Naive B cell (primary cell): ENCODE data around the gene SNX1. TPM values are rescaled to one million over a fixed set of nuclear protein-coding genes. Genes with fewer than 3 reads are reported as not detected.
"Not testable (repeated sequence)": the region's sequence is repeated elsewhere in the genome, so short reads cannot be mapped to it uniquely, and the experiment has no call there.

Experiments used
- ATAC-seq, 2 donors: fragments of 150-1000 bp; cut with Tn5 transposase; 2 replicates each; pipeline ENCODE4 v1.10.0; 2021; ENCODE audit warnings: low read depth in 2 of 2, mild to moderate bottlenecking in 2 of 2, moderate library complexity in 2 of 2
- DNase-seq: peaks from one replicate; pipeline ENCODE4 v3.0.0; 2022
- H3K27ac Mint-ChIP-seq, 6 donors: one replicate each; pipeline ENCODE4 v1.8.0; 2020 to 2022; ENCODE audit warnings: mild to moderate bottlenecking in 6 of 6, mixed read lengths in 6 of 6, moderate library complexity in 5 of 6, inconsistent platforms in 2 of 6
- H3K27me3 Mint-ChIP-seq, 3 donors: one replicate each; pipeline ENCODE4 v1.8.0; 2021 to 2022; ENCODE audit warnings: mixed read lengths in 3 of 3, mild to moderate bottlenecking in 1 of 3
- H3K36me3 Mint-ChIP-seq, 2 donors: one replicate each; pipeline ENCODE4 v1.8.0; 2020 to 2022; ENCODE audit warnings: mixed read lengths in 2 of 2, inconsistent platforms in 1 of 2, mild to moderate bottlenecking in 1 of 2
- H3K4me1 Mint-ChIP-seq, 3 donors: one replicate each; pipeline ENCODE4 v1.8.0; 2020 to 2022; ENCODE audit warnings: mixed read lengths in 3 of 3, inconsistent platforms in 1 of 3, mild to moderate bottlenecking in 1 of 3, moderate library complexity in 1 of 3
- H3K4me3 Mint-ChIP-seq, 8 donors: one replicate each; pipeline ENCODE4 v1.8.0; 2020 to 2022; ENCODE audit warnings: mild to moderate bottlenecking in 8 of 8, mixed read lengths in 8 of 8, moderate library complexity in 8 of 8, inconsistent platforms in 2 of 8
- H3K9me3 Mint-ChIP-seq, 7 donors: one replicate each; pipeline ENCODE4 v1.8.0; 2020 to 2022; ENCODE audit warnings: mixed read lengths in 7 of 7, mild to moderate bottlenecking in 5 of 7, inconsistent platforms in 2 of 7, moderate library complexity in 1 of 7
- polyA plus RNA-seq, 6 donors: library from polyadenylated mRNA; unstranded; fragments of 300-500 nt; fragmentation: Illumina TruSeq; gene quantifications; one replicate each; pipeline ENCODE4 v1.2.3, GENCODE V29; 2021; ENCODE audit warnings: low read depth in 6 of 6

The SNX1 gene
- 100 to 1,000 TPM in 2 of 6 donors, 10 to 100 TPM in 4; 56.3 to 109 (median 78.0) TPM for polyA plus RNA-seq

GRCh38 chr15:64095795-64096667, at the start of gene SNX1:
SNX1 (plus strand) TSS chr15:64095982; CDS start chr15:64096014, 32 bp downstream.
- H3K27ac Mint-ChIP-seq: peak within 1 kb of the TSS; percentile 98 to 100 (median 99)
- no peaks in the 10 kb centered on the region for H3K27me3 Mint-ChIP-seq
- no peaks in the 10 kb centered on the region for H3K9me3 Mint-ChIP-seq
- H3K4me3 Mint-ChIP-seq: peak within 1 kb of the TSS; percentile 97 to 100 (median 99)
- H3K4me1 Mint-ChIP-seq: peaks cover 51 to 86% (median 72%) of the 10 kb centered on the region in 3 donors
- peak; percentile 65 to 69 for ATAC-seq
- DNase-seq: peak; percentile 94
- H3K36me3 Mint-ChIP-seq: no peaks in the 10 kb centered on the region

GRCh38 chr15:64046421-64047153, 49.2 kb upstream of the SNX1 start, which contains the start of gene DAPK2:
DAPK2 (minus strand) TSS chr15:64046485; CDS start chr15:64040261, 6,224 bp downstream.
- Mint-ChIP-seq H3K27me3 (peaks cover 0 to 4% (median 3%) of the 10 kb centered on the region in 3 donors), H3K4me1 (peaks cover 55 to 71% (median 63%) of the 10 kb centered on the region in 3 donors), H3K27ac (peak within 1 kb of the TSS; percentile 16 to 82 (median 70)), H3K36me3 (no peaks in the 10 kb centered on the region), H3K9me3 (peaks cover 0 to 4% (median 0%) of the 10 kb centered on the region in 7 donors), H3K4me3 (peak within 1 kb of the TSS; percentile 66 to 90 (median 82))
- DNase-seq (peak; percentile 37), ATAC-seq (peak; percentile 36 to 38)

- Mint-ChIP-seq H3K36me3 (no peaks in the 10 kb centered on the region), H3K27ac (peak overlapping the region in 4 of 6 donors; percentile 1 to 90 (median 10)), H3K27me3 (peaks cover 0 to 7% (median 4%) of the 10 kb centered on the region in 3 donors), H3K4me3 (peak overlapping the region in 7 of 8 donors; percentile 18 to 80 (median 49)), H3K9me3 (peaks cover 0 to 4% (median 0%) of the 10 kb centered on the region in 7 donors), H3K4me1 (peaks cover 52 to 58% (median 54%) of the 10 kb centered on the region in 3 donors)
- DNase-seq: peak; percentile 36
- peak; percentile 52 to 60 for ATAC-seq
These were observed 46.9 kb upstream of the SNX1 start for GRCh38 chr15:64048781-64049460.

GRCh38 chr15:64050281-64051092, 45.3 kb upstream of the SNX1 start:
- Mint-ChIP-seq H3K9me3 (peaks cover 0 to 4% (median 0%) of the 10 kb centered on the region in 7 donors), H3K27ac (no peak overlapping the region), H3K4me1 (peaks cover 37 to 43% (median 38%) of the 10 kb centered on the region in 3 donors), H3K27me3 (peaks cover 0 to 7% (median 4%) of the 10 kb centered on the region in 3 donors), H3K36me3 (no peaks in the 10 kb centered on the region), H3K4me3 (no peak overlapping the region)
- ATAC-seq (no peak), DNase-seq (no peak)

- H3K4me1 Mint-ChIP-seq: peaks cover 34 to 39% (median 37%) of the 10 kb centered on the region in 3 donors
- H3K27me3 Mint-ChIP-seq: peaks cover 0 to 7% (median 4%) of the 10 kb centered on the region in 3 donors
- no peak overlapping the region for H3K27ac Mint-ChIP-seq
- H3K36me3 Mint-ChIP-seq: no peaks in the 10 kb centered on the region
- DNase-seq (no peak), ATAC-seq (no peak)
- no peak overlapping the region for H3K4me3 Mint-ChIP-seq
- peaks cover 0 to 4% (median 0%) of the 10 kb centered on the region in 7 donors for H3K9me3 Mint-ChIP-seq
These were observed 44.7 kb upstream of the SNX1 start for GRCh38 chr15:64051093-64051402.

- peaks cover 32 to 36% (median 34%) of the 10 kb centered on the region in 3 donors for H3K4me1 Mint-ChIP-seq
- DNase-seq (no peak), ATAC-seq (no peak)
- peak overlapping the region in 1 of 8 donors; percentile 25 for H3K4me3 Mint-ChIP-seq
- no peaks in the 10 kb centered on the region for H3K36me3 Mint-ChIP-seq
- H3K9me3 Mint-ChIP-seq: peaks cover 0 to 4% (median 0%) of the 10 kb centered on the region in 7 donors
- peaks cover 0 to 7% (median 4%) of the 10 kb centered on the region in 3 donors for H3K27me3 Mint-ChIP-seq
- peak overlapping the region in 3 of 6 donors; percentile 1 to 85 (median 32) for H3K27ac Mint-ChIP-seq
These were observed 44.1 kb upstream of the SNX1 start for GRCh38 chr15:64051407-64052259.

- ATAC-seq: no peak
- no peaks in the 10 kb centered on the region for H3K36me3 Mint-ChIP-seq
These were observed 42.8 kb upstream of the SNX1 start for GRCh38 chr15:64052925-64053491.

GRCh38 chr15:64053674-64054073, 42.1 kb upstream of the SNX1 start:
- not testable (repeated sequence) for H3K27me3 Mint-ChIP-seq, H3K36me3 Mint-ChIP-seq, H3K27ac Mint-ChIP-seq, H3K4me3 Mint-ChIP-seq, DNase-seq, H3K9me3 Mint-ChIP-seq, ATAC-seq
- H3K4me1 Mint-ChIP-seq: peaks cover 14 to 17% (median 16%) of the 10 kb centered on the region in 3 donors

More at GRCh38 chr15:64052925-64053491, 42.8 kb upstream of the SNX1 start:
- Mint-ChIP-seq H3K4me3 (no peak overlapping the region), H3K27me3 (peaks cover 0 to 7% (median 4%) of the 10 kb centered on the region in 3 donors), H3K4me1 (peaks cover 21 to 23% (median 22%) of the 10 kb centered on the region in 3 donors), H3K27ac (no peak overlapping the region), H3K9me3 (peaks cover 0 to 4% (median 0%) of the 10 kb centered on the region in 7 donors)
- no peak for DNase-seq

- Mint-ChIP-seq H3K4me3 (peak overlapping the region in 1 of 8 donors; percentile 22), H3K36me3 (no peaks in the 10 kb centered on the region), H3K9me3 (no peaks in the 10 kb centered on the region), H3K4me1 (no peaks in the 10 kb centered on the region), H3K27me3 (no peaks in the 10 kb centered on the region), H3K27ac (no peak overlapping the region)
- DNase-seq (no peak), ATAC-seq (no peak)
These were observed 37.5 kb upstream of the SNX1 start for GRCh38 chr15:64058279-64058678.

- not testable (repeated sequence) for ATAC-seq, DNase-seq, H3K9me3 Mint-ChIP-seq, H3K4me3 Mint-ChIP-seq, H3K4me1 Mint-ChIP-seq, H3K36me3 Mint-ChIP-seq, H3K27me3 Mint-ChIP-seq
- H3K27ac Mint-ChIP-seq: peak overlapping the region in 1 of 6 donors; percentile 81
These were observed 36.7 kb upstream of the SNX1 start for GRCh38 chr15:64059104-64059503.

- Mint-ChIP-seq H3K27me3 (no peaks in the 10 kb centered on the region), H3K27ac (no peak overlapping the region)
- no peak for ATAC-seq
These were observed 35.1 kb upstream of the SNX1 start for GRCh38 chr15:64060716-64061115.

More at GRCh38 chr15:64060716-64061115, 35.1 kb upstream of the SNX1 start:
- no peaks in the 10 kb centered on the region for H3K4me1 Mint-ChIP-seq
- no peak for DNase-seq
- H3K9me3 Mint-ChIP-seq: no peaks in the 10 kb centered on the region
- no peaks in the 10 kb centered on the region for H3K36me3 Mint-ChIP-seq
- H3K4me3 Mint-ChIP-seq: peak overlapping the region in 1 of 8 donors; percentile 15
